ENCODE measurements around the gene DNAJB9. TPM values are rescaled to one million over a fixed set of nuclear protein-coding genes. Genes with fewer than 3 reads are reported as not detected.
"Not testable (repeated sequence)": the region's sequence is repeated elsewhere in the genome, so short reads cannot be mapped to it uniquely, and the experiment has no call there.

DNAJB9 gene
- total RNA-seq, 1 donor from 2014 or later: 23.6 TPM

DNA sequence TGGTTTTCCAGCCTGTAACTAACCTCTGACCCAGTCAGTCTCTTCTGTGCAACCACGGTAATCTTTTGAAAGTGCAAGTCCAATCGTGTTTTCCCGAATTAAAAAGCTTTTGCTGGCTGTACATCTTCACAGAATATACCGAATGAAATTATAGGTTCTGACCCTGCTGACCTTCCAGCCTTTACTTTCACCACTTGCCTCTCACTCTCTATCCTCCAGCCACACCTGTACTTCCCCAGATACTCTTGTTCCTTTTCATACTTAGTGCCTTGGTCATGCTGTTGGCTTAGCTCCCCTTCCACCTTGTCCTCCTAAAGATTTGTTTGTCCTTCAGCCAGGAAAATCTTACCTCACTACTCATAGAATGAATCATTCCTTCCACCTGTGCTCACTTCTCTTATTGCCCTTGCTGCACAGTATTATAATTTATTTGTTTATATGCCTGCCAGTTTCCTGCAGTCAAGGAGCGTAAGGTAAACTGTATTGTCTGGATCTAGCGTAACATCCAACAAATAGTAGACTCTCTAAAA lies 41.4 kb upstream of the DNAJB9 start:
- Histone ChIP-seq H3K4me1 (peaks cover 21% of the 10 kb centered on the region), H3K4me3 (no peak overlapping the region), H3K27me3 (ENCODE audit: low read depth) (no peaks in the 10 kb centered on the region), H3K27ac (no peak overlapping the region), H3K36me3 (no peaks in the 10 kb centered on the region), H3K9me3 (no peaks in the 10 kb centered on the region)
- TF ChIP-seq, protein P1, sequence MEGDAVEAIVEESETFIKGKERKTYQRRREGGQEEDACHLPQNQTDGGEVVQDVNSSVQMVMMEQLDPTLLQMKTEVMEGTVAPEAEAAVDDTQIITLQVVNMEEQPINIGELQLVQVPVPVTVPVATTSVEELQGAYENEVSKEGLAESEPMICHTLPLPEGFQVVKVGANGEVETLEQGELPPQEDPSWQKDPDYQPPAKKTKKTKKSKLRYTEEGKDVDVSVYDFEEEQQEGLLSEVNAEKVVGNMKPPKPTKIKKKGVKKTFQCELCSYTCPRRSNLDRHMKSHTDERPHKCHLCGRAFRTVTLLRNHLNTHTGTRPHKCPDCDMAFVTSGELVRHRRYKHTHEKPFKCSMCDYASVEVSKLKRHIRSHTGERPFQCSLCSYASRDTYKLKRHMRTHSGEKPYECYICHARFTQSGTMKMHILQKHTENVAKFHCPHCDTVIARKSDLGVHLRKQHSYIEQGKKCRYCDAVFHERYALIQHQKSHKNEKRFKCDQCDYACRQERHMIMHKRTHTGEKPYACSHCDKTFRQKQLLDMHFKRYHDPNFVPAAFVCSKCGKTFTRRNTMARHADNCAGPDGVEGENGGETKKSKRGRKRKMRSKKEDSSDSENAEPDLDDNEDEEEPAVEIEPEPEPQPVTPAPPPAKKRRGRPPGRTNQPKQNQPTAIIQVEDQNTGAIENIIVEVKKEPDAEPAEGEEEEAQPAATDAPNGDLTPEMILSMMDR (IDR thresholded peaks at IDR 0.05): no peak
- intact Hi-C loops (cut with DNase I): no loop called here
- DNase-seq (no peak), ATAC-seq (no peak)

DNA sequence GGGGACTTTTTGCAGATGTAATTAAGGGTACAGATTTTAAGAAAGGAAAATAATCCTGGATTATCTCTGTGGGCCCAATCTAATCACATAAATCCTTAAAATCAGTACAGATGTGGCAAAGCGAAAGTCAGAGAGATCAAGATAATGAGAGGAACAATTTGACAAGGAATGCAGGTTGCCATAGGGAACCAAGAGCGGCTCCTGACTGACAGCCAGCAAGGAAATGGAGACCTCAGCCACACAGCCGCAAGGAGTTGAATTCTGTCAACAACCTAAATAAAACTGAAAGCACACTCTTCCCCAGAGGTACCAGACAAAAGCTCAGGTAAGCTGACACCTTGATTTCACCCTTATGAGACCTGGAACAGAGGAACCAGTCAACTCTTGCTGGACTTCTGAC lies 40.3 kb upstream of the DNAJB9 start:
- H3K27ac ChIP-seq: no peak overlapping the region
- no peaks in the 10 kb centered on the region for H3K36me3 ChIP-seq
- no peaks in the 10 kb centered on the region for H3K27me3 ChIP-seq (ENCODE audit: low read depth)
- no peak for DNase-seq
- intact Hi-C loops (cut with DNase I): no loop called here
- TF ChIP-seq, protein P1 (IDR thresholded peaks at IDR 0.05): no peak
- H3K4me3 ChIP-seq: no peak overlapping the region
- no peak for ATAC-seq
- peaks cover 10% of the 10 kb centered on the region for H3K4me1 ChIP-seq
- H3K9me3 ChIP-seq: no peaks in the 10 kb centered on the region

DNA sequence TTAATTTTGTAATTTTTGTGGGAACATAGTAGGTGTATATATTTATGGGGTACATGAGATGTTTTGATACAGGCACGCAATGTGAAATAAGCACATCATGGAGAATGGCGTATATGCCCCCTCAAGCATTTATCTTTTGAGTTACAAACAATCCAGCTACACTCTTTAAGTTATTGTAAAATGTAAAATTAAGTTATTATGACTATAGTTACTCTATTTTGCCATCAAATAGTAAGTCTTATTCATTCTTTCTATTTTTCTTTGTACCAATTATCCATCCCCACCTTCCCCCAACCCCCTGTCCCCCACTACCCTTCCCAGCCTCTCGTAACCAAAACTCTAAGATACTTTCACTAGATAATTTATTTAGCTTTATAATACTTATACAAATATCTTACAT lies 36.0 kb upstream of the DNAJB9 start:
- no peaks in the 10 kb centered on the region for H3K4me1 ChIP-seq
- no peak overlapping the region for H3K27ac ChIP-seq
- no peaks in the 10 kb centered on the region for H3K9me3 ChIP-seq
- DNase-seq (no peak), ATAC-seq (no peak)
- intact Hi-C loops (cut with DNase I): no loop called here
- TF ChIP-seq, protein P1 (IDR thresholded peaks at IDR 0.05): no peak
- no peak overlapping the region for H3K4me3 ChIP-seq
- no peaks in the 10 kb centered on the region for H3K36me3 ChIP-seq
- H3K27me3 ChIP-seq (ENCODE audit: low read depth): no peaks in the 10 kb centered on the region

DNA sequence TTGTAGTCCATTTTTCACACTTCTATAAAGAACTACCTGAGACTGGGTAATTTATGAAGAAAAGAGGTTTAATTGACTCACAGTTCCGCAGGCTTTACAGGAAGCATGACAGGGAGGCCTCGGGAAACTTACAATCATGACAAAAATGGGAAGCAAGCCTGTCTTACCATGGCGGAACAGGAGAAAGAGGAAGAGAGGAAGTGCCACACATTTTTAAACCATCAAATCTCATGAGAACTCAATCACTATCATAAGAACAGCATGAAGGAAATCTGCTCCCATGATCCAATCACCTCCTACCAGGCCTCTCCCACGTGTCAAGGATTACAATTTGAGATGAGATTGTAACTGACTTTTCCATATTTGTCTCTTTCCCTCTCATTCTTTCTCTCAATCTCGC lies 34.4 kb upstream of the DNAJB9 start:
- Histone ChIP-seq H3K9me3 (no peaks in the 10 kb centered on the region), H3K27me3 (ENCODE audit: low read depth) (no peaks in the 10 kb centered on the region), H3K4me3 (no peak overlapping the region), H3K36me3 (no peaks in the 10 kb centered on the region), H3K4me1 (no peaks in the 10 kb centered on the region), H3K27ac (no peak overlapping the region)
- no peak for ATAC-seq
- TF ChIP-seq, protein P1 (IDR thresholded peaks at IDR 0.05): no peak
- DNase-seq: no peak
- intact Hi-C loops (cut with DNase I): no loop called here

DNA sequence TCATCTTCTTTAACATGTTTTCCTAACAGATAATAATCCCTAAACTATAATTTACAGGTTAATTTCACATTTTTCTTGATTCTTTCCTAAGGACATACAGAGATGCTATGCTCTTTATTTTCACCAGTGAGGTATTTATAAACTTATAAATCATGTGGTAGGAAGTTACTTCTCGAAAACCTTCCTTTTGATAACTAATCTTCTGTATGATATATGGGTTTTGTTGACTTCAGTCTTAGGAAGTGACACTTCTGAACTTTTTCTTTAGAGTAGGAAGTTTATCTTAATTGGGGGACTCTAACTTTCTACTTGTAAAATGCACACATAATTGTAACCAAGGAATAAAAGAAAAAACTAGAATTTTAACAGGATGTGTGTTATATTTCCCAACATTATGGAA lies 33.9 kb upstream of the DNAJB9 start:
- Histone ChIP-seq H3K36me3 (no peaks in the 10 kb centered on the region), H3K27me3 (ENCODE audit: low read depth) (no peaks in the 10 kb centered on the region), H3K4me1 (no peaks in the 10 kb centered on the region), H3K27ac (no peak overlapping the region), H3K9me3 (no peaks in the 10 kb centered on the region), H3K4me3 (no peak overlapping the region)
- TF ChIP-seq, protein P1 (IDR thresholded peaks at IDR 0.05): no peak
- DNase-seq (no peak), ATAC-seq (no peak)
- intact Hi-C loops (cut with DNase I): no loop called here

DNA sequence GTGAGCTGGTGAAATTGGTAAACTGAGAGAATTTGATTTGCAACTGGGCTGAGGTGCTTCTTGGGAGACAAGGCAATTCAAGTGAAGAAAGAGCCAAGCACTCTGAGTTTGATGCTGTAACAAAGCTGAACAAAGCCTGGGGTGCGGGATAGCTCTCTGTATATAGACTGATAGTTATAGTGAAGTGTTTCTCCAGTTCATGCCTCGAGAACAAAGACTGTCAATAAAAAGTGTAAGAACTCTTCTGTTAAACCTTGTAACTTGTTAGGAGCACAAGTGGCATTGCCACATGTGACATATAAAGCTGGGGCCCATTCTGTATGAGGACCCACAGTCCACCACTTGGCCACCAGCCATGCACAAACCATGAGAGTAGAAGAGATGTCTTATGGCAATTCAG lies 32.4 kb upstream of the DNAJB9 start:
- Histone ChIP-seq H3K9me3 (no peaks in the 10 kb centered on the region), H3K36me3 (no peaks in the 10 kb centered on the region), H3K27ac (no peak overlapping the region), H3K27me3 (ENCODE audit: low read depth) (no peaks in the 10 kb centered on the region), H3K4me1 (no peaks in the 10 kb centered on the region), H3K4me3 (no peak overlapping the region)
- no peak for DNase-seq
- intact Hi-C loops (cut with DNase I): no loop called here
- TF ChIP-seq, protein P1 (IDR thresholded peaks at IDR 0.05): no peak
- no peak for ATAC-seq

DNA sequence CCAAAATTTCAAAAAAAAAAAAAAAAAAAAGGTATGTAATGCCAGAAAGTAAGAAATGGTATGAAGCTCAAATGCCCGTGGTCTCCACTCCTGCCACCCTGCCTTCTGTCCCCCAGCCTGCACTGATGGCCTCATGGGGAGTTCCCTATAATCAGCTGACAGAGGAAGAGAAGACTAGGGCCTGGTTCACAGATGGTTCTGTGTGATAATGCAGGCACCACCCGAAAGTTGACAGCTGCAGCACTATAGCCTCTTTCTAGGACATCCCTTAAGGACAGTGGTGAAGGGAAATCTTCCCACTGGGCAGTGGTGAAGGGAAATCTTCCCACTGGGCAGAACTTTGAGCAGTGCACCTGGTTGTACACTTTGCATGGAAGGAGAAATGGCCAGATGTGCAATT lies 31.4 kb upstream of the DNAJB9 start:
- ATAC-seq; H3K36me3 ChIP-seq; DNase-seq; H3K27me3 ChIP-seq (ENCODE audit: low read depth); intact Hi-C loops (cut with DNase I); H3K4me1 ChIP-seq; H3K9me3 ChIP-seq; H3K27ac ChIP-seq; H3K4me3 ChIP-seq: not testable (repeated sequence)

DNA sequence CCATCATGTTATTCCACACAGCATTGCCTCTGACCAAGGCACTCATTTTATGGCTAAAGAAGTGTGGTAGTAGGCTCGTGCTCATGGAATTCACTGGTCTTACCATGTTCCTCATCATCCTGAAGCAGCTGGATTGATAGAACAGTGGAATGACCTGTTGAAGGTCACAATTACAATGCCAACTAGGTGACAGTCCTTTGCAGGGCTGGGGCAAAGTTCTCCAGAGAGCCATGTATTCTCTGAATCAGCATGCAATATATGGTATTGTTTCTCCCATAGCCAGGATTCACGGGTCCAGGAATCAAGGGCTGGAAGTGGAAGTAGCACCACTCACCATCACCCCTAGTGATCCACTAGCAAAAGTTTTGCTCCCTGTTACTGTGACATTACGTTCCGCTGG lies 31.0 kb upstream of the DNAJB9 start:
- H3K4me3 ChIP-seq; H3K9me3 ChIP-seq; H3K36me3 ChIP-seq; DNase-seq; H3K27me3 ChIP-seq (ENCODE audit: low read depth); intact Hi-C loops (cut with DNase I); H3K27ac ChIP-seq; H3K4me1 ChIP-seq; ATAC-seq: not testable (repeated sequence)
